DMS53 treated with DMSO at 0.1 percent for 48 hours (cell line): ENCODE data around the gene POLD1.

ENCODE experiments used
- DNase-seq: peaks from one replicate; lab custom pipeline; 2025; ENCODE audit not compliant: unreplicated experiment; lab: John Stamatoyannopoulos, UW

Gene POLD1

GRCh38 chr19:50461066-50461875, 77.1 kb downstream of the POLD1 start:
- DNase-seq, result peak; percentile 58

- DNase-seq, result no peak
Observed at GRCh38 chr19:50462970-50463369, 78.8 kb downstream of the POLD1 start.

- no peak for DNase-seq
Observed at GRCh38 chr19:50464348-50464747, 80.2 kb downstream of the POLD1 start.

DNA sequence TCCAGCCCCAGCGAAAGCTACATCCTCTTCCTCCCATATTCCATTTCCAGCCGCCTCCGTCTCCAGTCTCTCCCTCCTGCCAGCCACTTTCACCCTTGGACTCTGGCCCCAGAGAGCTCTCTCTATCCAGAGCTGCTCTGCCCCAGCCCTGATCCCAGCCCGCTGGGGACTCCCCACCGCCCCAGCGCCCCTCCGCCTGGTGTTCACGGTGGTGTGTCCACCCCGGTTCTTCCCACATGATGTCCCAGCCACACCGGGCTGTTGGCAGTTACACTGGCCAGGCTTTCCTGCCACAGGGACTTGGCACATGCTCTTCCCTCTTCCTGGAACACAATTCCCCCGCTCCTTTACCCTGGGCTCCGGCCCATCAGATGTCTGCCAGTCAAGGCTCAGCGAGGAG, 80.9 kb downstream of the POLD1 start:
- DNase-seq, result no peak

GRCh38 chr19:50465986-50466705, 82.0 kb downstream of the POLD1 start:
- DNase-seq, result no peak

DNA sequence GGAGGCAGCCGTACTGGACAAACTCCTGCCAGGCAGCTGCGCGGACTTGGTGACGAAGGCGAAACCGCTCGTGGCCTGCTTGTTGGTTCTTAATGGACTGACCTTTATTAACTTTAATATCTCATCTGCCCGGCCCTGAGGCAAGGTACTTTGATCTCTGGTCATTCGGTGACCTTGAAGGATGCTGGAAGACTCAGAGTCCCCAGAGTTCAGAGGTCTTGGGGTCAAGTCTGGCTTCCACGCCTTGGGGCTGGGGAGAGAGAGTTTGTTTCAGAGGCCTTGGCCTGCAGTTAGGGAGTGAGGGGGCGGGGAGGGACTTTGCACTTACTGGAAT, 82.5 kb downstream of the POLD1 start:
- DNase-seq, result no peak

DNA sequence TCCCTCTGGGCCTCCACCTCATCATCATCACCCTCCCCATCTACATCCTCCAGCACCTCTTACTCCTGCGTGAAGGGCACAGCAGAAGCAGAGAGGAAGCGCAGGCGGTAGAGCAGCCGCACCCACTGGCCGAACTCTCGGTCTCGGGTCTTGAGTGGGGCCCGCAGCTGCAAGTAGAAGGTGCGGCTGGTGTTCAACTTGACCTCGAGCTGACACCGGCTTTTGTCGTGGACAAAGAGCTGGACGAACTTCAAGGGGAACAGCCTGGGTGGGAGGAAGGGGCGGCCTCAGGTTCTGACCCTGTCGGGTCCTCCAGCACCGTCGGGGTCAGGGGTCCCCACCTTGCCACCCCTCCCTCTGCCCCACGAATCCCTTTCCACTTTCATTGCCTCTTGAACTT, 83.4 kb downstream of the POLD1 start:
- no peak for DNase-seq
